Subcutaneous abdominal adipose tissue (tissue), 5 donors: ENCODE results near the gene PTCHD4.
"Not testable (repeated sequence)": the region's sequence is repeated elsewhere in the genome, so short reads cannot be mapped to it uniquely, and the experiment has no call there.

Source experiments
- H3K27ac ChIP-seq: one replicate; pipeline ENCODE4 v1.7.0; 2013; ENCODE audit warnings: low read depth, mild to moderate bottlenecking, inconsistent platforms, low read length, moderate library complexity
- H3K27me3 ChIP-seq, 5 donors: one replicate each; pipeline ENCODE4 v1.7.0; 2013; ENCODE audit warnings: low read length in 5 of 5, inconsistent platforms in 1 of 5; ENCODE audit not compliant: control insufficient read depth in 5 of 5, insufficient read depth in 4 of 5
- H3K36me3 ChIP-seq, 5 donors: one replicate each; pipeline ENCODE4 v1.7.0; 2013; ENCODE audit warnings: low read length in 5 of 5; ENCODE audit not compliant: control insufficient read depth in 5 of 5, insufficient read depth in 5 of 5
- H3K4me1 ChIP-seq, 5 donors: one replicate each; pipeline ENCODE4 v1.7.0; 2013; ENCODE audit warnings: low read length in 5 of 5, mild to moderate bottlenecking in 3 of 5, moderate library complexity in 1 of 5; ENCODE audit not compliant: control insufficient read depth in 5 of 5, insufficient read depth in 5 of 5
- H3K4me3 ChIP-seq, 5 donors: one replicate each; pipeline ENCODE4 v1.7.0; 2013; ENCODE audit warnings: low read length in 5 of 5, low read depth in 1 of 5
- H3K9ac ChIP-seq, 5 donors: one replicate each; pipeline ENCODE4 v1.7.0; 2013; ENCODE audit warnings: low read length in 5 of 5, mild to moderate bottlenecking in 4 of 5, moderate library complexity in 3 of 5
- H3K9me3 ChIP-seq, 5 donors: one replicate each; pipeline ENCODE4 v1.7.0; 2013; ENCODE audit warnings: low read length in 5 of 5; ENCODE audit not compliant: control insufficient read depth in 5 of 5
- donor health status: healthy.
- donor health status: healthy.
- donor health status: healthy.
- donor health status: healthy.
- donor health status: healthy.

PTCHD4 gene

GRCh38 chr6:48123601-48124000, 12.6 kb upstream of the PTCHD4 start:
- H3K9ac ChIP-seq = no peak overlapping the region
- no peak overlapping the region for H3K27ac ChIP-seq
- no peaks in the 10 kb centered on the region for H3K4me1 ChIP-seq
- no peaks in the 10 kb centered on the region for H3K9me3 ChIP-seq
- no peak overlapping the region for H3K4me3 ChIP-seq
- H3K27me3 ChIP-seq = no peaks in the 10 kb centered on the region
- no peaks in the 10 kb centered on the region for H3K36me3 ChIP-seq

DNA sequence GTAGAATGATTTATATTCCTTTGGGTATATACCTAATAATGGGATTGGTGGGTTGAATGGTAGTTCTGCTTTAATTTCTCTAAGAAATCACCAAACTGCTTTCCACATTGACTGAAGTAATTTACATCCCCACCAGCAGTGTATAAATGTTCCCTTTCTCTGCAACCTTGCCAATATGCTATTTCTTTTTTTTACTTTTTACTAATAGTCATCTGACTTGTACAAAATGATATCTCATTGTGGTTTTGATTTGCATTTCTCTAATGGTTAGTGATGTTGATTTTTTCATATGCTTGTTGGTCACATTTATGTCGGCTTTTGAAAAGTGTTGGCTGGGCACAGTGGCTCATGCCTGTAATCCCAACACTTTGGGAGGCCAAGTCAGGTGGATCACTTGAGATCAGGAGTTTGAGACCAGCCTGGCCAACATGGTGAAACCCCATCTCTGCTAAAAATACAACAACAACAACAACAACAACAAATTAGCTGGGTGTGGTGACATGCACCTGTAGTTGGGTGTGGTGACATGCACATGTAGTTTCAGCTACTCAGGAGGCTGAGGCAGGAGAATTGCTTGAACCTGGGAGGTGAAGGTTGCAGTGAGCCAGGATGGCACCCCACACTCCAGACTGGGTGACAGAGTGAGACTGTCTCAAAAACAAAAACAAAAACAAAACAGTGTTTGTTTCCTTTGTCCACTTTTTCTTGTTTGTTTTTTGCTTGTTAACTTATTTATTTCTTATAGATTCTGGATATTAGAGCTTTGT, 11.2 kb upstream of the PTCHD4 start:
- H3K27ac ChIP-seq, H3K4me1 ChIP-seq, H3K9ac ChIP-seq, H3K9me3 ChIP-seq, H3K36me3 ChIP-seq, H3K4me3 ChIP-seq, H3K27me3 ChIP-seq: not testable (repeated sequence)

GRCh38 chr6:48116699-48117645, 6.0 kb upstream of the PTCHD4 start:
- Histone ChIP-seq H3K27ac (no peak overlapping the region), H3K27me3 (no peaks in the 10 kb centered on the region), H3K9ac (no peak overlapping the region), H3K4me3 (no peak overlapping the region), H3K36me3 (no peaks in the 10 kb centered on the region), H3K4me1 (no peaks in the 10 kb centered on the region), H3K9me3 (no peaks in the 10 kb centered on the region)

- Histone ChIP-seq H3K4me1 (no peaks in the 10 kb centered on the region), H3K36me3 (no peaks in the 10 kb centered on the region), H3K9me3 (no peaks in the 10 kb centered on the region), H3K27ac (no peak overlapping the region), H3K27me3 (no peaks in the 10 kb centered on the region), H3K4me3 (no peak overlapping the region), H3K9ac (no peak overlapping the region)
Measured at GRCh38 chr6:48113130-48113529, 2.1 kb upstream of the PTCHD4 start.

GRCh38 chr6:48111575-48111974, 578 bp upstream of the PTCHD4 start:
- no peak overlapping the region for H3K4me3 ChIP-seq
- H3K4me1 ChIP-seq = no peaks in the 10 kb centered on the region
- H3K27me3 ChIP-seq = no peaks in the 10 kb centered on the region
- H3K9ac ChIP-seq = no peak overlapping the region
- no peaks in the 10 kb centered on the region for H3K9me3 ChIP-seq
- no peaks in the 10 kb centered on the region for H3K36me3 ChIP-seq
- no peak overlapping the region for H3K27ac ChIP-seq

DNA sequence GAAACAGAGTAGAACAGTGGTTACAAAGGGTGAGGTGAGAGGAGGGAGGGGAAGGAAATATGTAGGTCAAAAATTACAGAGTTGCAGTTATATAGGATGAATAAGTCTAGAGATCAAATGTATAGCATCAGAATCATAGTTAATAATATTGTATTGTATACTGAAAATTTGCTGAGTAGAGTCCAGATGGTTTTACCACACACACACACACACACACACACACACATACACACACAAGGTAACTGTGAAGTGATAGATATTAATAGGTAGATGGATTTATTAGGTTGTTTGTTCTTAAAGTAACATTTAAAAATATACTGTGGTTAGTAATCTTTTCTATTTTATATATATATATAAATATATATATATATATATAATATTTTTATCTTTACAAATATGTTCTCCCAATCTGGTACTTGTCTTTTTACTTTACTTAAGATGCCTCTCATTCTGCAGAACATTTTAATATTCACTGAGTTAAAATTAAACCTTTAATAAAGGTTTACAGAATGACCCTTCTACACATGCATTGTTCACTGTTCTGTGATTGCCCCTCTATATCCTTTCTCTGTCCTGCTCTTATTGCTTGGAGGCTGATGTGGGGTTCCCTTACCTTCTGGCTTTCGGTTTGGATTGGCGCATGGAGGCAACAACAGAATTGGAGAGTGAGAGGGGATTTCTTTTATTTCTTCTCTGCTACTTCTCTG, 408 bp downstream of the PTCHD4 start:
- H3K4me3 ChIP-seq = peak overlapping the region in 3 of 5 donors; percentile 46 to 50 (median 47)
- H3K9me3 ChIP-seq = no peaks in the 10 kb centered on the region
- H3K4me1 ChIP-seq = no peaks in the 10 kb centered on the region
- no peak overlapping the region for H3K27ac ChIP-seq
- H3K27me3 ChIP-seq = no peaks in the 10 kb centered on the region
- no peak overlapping the region for H3K9ac ChIP-seq
- H3K36me3 ChIP-seq = no peaks in the 10 kb centered on the region

DNA sequence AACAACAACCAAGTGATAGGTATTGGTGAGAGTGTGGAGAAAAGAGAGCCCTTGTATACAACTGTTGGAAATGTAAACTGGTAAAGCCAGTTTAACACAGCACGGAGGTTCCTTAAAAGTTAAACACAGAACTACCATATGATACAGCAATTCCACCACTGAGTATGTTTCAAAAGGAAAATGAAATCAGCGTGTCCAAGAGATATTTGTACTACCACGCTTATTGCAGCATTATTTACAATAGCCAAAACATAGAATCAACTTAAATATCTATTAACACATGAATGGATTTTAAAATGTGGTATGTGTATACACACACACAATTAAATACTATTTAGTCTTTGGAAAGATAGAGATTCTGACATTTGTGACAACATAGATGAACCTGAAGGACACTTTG, 1.1 kb downstream of the PTCHD4 start:
- H3K36me3 ChIP-seq = no peaks in the 10 kb centered on the region
- H3K27ac ChIP-seq = no peak overlapping the region
- H3K4me3 ChIP-seq = peak overlapping the region in 1 of 5 donors; percentile 39
- H3K9ac ChIP-seq = no peak overlapping the region
- no peaks in the 10 kb centered on the region for H3K9me3 ChIP-seq
- H3K27me3 ChIP-seq = no peaks in the 10 kb centered on the region
- H3K4me1 ChIP-seq = no peaks in the 10 kb centered on the region

- H3K9me3 ChIP-seq, H3K36me3 ChIP-seq, H3K27me3 ChIP-seq, H3K27ac ChIP-seq, H3K9ac ChIP-seq, H3K4me3 ChIP-seq: not testable (repeated sequence)
- H3K4me1 ChIP-seq = peaks cover 0 to 18% (median 0%) of the 10 kb centered on the region in 5 donors
Measured at GRCh38 chr6:48102476-48103195, 8.4 kb downstream of the PTCHD4 start.

GRCh38 chr6:48101290-48101689, 9.7 kb downstream of the PTCHD4 start:
- Histone ChIP-seq H3K27me3 (no peaks in the 10 kb centered on the region), H3K9me3 (no peaks in the 10 kb centered on the region), H3K27ac (no peak overlapping the region)

More at GRCh38 chr6:48101290-48101689, 9.7 kb downstream of the PTCHD4 start:
- H3K9ac ChIP-seq = no peak overlapping the region
- peaks cover 0 to 18% (median 0%) of the 10 kb centered on the region in 5 donors for H3K4me1 ChIP-seq
- H3K36me3 ChIP-seq = no peaks in the 10 kb centered on the region
- H3K4me3 ChIP-seq = no peak overlapping the region
